HG03097 (cell line): ENCODE results near the gene TSPEAR.
"Not testable (repeated sequence)": the region's sequence is repeated elsewhere in the genome, so short reads cannot be mapped to it uniquely, and the experiment has no call there.

Source experiments
- ATAC-seq: cut with Tn5 transposase; IDR thresholded peaks from one replicate; pipeline ENCODE4 v1.9.1; 2021; ENCODE audit not compliant: unreplicated experiment, low FRiP score

Gene TSPEAR

GRCh38 chr21:44686843-44687561 is 24.4 kb downstream of the TSPEAR start:
- no peak for ATAC-seq

DNA sequence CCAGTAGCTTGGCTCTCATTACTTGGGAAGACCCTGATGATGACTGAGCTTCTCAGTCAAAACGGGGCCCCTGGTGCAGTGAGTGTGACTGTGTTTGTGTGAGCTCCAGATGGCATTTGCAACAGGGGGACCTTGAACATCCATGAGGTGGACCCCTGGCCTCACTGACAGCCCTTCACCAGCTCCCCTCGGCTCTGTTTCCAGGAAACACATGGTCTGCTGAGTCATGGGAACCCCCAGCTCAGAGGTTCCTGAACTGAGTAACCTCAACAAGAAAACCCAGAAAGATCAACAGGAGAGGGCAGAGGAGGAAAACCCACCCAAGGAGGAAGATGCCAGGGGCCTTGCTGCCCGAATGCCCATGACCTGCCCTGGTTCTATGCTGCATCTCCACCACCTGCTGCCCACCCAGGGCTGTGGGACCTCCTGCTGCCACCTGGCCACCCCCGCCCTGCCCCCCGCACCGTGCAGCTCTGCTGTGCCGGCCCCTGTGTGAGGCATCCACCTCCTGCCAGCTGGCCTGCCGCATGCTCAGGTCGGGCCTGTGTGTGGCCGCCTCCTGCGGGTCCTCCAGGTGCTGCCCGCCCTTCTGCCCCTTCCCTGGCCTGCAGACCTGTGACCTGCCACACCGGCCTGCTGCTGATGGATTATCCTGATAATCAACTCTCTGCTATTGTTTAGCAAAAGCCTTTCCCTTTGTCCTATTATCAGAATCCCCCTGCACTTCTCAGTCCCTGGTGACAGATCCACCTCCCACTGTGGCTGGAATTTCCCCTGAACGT is 25.2 kb downstream of the TSPEAR start:
- ATAC-seq, result no peak

GRCh38 chr21:44685050-44685449 is 26.3 kb downstream of the TSPEAR start:
- not testable (repeated sequence) for ATAC-seq

DNA sequence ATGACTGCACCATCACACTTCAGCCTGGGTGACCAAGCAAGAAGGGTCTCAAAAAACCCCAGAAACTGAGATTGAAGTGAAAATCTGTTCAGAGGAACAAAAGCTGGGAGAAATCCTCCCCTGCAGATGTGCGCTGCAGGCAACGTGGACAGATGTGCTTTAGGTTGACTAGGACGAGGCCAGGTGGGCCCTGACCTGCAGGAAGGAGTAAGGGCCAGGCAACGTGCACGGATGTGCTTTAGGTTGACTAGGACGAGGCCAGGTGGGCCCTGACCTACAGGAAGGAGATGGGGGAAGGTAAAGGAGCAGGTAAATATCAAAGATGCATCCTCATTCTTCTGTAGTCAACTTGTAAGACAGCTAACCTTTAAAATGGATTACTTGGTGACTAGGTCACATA is 26.9 kb downstream of the TSPEAR start:
- no peak for ATAC-seq

DNA sequence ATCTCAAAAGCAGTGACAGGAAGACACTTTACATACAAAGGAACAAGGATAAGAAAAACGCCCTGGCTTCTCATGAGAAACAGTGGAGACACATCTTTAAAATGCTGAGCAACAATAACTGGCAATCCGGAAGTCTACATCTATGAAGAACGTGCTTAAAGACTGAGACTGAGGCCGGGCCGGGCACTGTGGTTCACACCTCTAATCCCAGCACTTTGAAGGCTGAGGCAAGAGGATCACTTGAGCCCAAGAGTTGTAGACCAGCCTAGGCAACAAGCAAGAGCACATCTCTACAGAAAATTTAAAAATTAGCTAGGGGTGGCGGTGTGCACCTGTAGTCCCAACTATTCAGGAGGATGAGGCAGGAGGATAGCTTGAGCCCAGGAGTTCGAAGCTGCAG is 27.3 kb downstream of the TSPEAR start:
- ATAC-seq, result no peak

GRCh38 chr21:44682580-44683151 is 28.7 kb downstream of the TSPEAR start:
- ATAC-seq, result no peak

GRCh38 chr21:44681861-44682579 is 29.4 kb downstream of the TSPEAR start, which contains the start of gene KRTAP12-1:
KRTAP12-1 (minus strand) TSS chr21:44682163; CDS start chr21:44682123, 40 bp downstream.
- ATAC-seq, result no peak

GRCh38 chr21:44681152-44681551 is 30.2 kb downstream of the TSPEAR start:
- no peak for ATAC-seq

DNA sequence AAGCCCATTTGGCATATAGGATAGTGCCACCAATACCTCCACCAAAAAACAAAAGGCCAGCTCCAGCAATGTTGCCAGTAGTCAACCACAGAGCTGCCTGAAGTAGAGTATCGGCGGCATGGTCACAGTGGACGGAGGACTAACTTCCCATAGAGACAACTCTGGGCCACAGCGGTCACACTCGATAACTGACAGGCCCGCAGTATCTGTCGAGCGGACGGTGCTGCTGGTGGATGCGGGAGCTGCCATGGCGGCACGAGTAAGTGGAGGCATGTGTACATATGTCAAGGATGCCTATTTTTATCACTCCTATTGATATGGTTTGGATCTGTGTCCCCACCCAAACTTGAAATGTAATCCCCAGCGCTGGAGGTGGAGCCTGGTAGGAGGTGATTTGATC is 33.5 kb downstream of the TSPEAR start:
- ATAC-seq, result no peak

- ATAC-seq, result no peak
Measured at GRCh38 chr21:44671911-44672310, 39.5 kb downstream of the TSPEAR start.

DNA sequence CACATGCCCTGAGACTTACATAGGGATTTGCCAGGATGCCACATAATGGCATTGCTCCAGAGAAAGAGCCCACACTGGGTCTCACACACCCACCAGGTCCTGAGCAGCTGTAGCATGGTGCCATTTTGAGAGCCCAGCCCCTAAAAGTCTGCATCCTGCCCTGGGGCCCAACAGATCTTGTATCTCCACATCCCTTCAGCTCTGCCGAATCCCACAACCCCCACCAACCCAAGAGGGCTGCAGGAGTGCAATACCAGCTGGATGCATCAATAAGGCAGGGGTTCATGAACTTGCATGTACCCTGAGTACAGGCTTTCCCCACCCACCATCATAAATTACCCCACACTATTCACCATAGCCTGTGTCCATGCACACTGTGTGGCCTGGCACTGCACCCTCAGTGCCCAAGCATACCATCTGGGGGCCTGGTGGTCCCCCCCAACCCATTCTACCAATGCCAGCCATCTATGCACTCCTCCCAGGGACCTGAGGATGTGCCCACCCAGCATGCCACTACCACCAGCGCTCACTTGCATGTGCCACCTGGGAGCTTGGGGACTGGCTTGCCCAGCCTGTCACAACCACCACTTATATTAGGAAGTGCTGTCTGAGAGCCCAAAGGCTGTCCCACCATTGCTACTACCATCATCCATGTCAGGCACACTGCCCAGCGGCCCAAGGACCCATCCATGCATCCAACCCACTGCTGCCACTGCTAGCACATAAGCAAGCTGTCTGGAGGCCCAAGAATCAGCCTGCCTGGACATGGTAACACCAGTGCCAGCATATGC is 40.5 kb downstream of the TSPEAR start:
- ATAC-seq, result no peak

- no peak for ATAC-seq
Measured at GRCh38 chr21:44667612-44668011, 43.8 kb downstream of the TSPEAR start.

DNA sequence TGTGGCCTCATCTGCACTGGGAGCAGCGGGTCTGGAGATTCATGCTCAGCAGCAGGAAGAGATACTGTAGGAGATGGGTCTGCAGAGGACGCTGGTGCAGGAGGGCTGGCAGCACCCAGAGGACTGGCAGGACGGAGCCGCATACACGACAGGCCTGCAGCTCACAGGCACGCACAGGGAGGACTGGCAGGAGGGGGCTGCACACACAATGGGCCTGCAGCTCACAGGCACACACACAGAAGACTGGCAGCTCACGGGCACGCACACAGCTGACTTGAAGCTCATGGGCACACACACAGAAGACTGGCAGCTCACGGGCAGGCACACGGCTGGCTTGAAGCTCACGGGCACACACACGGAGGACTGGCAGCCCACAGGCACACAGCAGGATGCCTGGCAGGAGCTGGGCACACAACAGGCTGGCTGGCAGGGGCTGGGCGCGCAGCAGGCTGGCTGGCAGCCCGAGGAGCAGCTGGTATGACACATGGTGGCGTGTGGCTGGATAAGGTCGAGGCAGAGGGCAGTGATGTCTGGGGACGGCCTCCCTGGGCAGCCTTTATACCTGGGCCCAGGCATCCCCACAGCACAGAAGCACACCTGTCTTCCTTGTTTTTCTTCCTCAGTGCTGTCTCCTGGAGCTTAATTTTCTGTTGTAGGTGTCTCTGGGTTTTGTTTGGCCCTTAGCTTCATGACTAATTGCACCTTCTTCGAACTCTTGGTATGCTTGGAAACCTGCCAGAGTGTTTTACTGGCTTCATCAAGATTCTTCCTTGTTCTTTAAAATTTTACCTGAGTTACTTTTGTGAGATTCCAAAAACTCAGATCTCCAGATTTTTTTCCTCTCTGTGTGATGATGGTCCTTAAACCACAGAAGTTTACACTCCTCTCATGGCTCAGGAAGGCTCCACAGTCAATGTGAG is 44.7 kb downstream of the TSPEAR start, which contains the start of gene KRTAP12-2:
Gene KRTAP12-2, minus strand, starts transcription at position 527 of the 920 bp plus-strand sequence. Its CDS starts 41 bp downstream, at position 486.
- ATAC-seq, result no peak

DNA sequence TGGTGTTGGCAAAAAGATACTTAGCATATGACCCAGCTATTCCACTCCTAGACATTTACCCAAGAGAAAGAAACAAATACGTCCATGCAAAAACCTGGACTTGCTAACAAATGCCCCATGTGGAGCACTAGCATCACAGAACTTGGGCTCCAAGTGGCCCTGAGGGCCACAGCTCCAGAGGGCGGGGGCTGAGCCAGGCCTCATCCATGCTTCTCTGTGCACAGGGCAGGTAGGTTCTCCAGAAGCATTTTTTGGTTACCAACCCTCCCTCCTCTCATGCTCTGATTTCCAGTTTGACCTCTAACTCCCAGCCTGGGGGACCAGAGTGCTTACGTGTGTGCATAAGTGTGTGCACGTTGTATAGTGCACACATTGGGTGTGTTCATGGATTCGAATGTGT is 46.7 kb downstream of the TSPEAR start:
- no peak for ATAC-seq

DNA sequence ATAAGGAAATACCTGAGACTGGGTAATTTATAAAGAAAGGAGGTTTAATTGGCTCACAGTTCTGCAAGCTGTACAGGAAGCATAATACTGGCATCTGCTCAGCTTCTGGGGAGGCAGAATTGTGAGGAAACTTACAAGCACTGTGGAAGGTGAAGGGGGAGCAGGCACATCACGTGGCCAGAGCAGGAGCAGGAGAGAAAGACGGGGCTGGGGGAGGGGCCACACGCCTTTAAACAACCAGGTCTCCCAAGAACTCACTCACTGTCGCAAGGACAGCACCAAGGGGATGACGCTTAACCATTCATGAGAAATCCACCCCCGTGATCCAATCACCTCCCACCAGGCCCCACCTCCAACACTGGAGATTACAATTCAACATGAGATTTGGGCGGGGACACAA is 49.8 kb downstream of the TSPEAR start:
- not testable (repeated sequence) for ATAC-seq

DNA sequence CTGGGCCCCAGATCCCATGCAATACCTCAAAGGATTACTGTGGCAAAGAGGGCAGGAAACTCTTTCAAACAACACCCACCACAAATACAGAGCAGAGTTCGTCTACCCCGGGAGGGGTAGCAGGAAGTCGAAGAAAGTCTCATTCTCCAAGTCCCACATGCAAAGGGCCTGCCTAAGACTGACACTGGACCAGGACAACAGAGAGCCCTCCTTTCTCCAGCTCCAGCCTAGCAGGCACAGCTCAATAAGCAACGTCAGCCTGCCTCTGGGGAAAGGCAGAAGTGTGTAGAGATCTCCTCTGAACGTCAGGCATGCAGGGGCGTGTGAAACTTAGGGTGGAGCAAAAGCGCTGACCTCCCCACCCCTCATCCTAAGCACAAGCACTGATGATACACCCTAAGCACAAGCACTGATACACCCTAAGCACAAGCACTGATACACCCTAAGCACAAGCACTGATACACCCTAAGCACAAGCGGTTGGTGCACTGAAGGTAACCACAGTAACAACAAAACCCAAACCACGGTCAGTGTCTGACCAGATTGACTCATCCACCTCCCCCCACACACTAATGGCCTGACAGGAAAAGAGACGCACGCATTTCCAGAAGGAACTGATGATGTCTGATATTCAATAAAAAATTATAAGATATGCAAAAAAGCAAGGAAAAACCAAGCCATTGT is 52.3 kb downstream of the TSPEAR start:
- ATAC-seq, result no peak

GRCh38 chr21:44658541-44658910 is 52.8 kb downstream of the TSPEAR start:
- no peak for ATAC-seq
